Measurements from ENCODE around the gene PTRH1. TPM values are rescaled to one million over a fixed set of nuclear protein-coding genes. Genes with fewer than 3 reads are reported as not detected.

The PTRH1 gene
- total RNA-seq, 1 experiment from 2014 or later, result 21.8 TPM

DNA sequence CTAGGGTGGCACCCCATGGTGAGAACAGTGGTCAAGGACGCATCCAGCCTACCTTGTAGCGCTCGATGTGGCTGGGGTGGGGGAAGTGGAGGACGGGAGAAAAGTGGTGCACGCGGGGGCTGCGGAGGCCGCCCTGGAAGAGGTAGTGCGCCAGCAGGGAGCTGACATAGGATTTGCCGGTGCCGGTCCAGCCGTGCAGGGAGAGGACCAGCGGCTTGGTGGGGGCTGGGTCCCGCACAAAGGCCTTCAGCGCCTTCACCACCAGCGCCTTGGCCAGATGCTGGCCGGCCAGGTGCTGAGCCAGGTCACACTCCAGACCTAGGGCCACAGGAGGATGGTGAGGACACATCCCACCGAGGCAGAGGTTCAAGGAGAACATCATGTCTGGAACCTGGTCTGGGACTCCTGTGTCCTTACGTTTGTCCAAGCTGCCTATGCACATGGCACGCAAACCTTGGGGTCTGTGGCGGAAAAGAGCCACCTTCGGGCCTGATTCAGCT lies 18.8 kb upstream of the PTRH1 start (continued):
- TF ChIP-seq CTCF (IDR thresholded peaks at IDR 0.05 in 2 of 3, conservative IDR thresholded peaks at IDR 0.05 in 1 of 3; ENCODE audit: borderline replicate concordance in 1 of 3, insufficient read depth in 1 of 3, low read depth in 2 of 3, low read length in 2 of 3) (no peak), SIN3A (IDR thresholded peaks at IDR 0.05; ENCODE audit: low read depth) (no peak), CBX3 (IDR thresholded peaks at IDR 0.05; ENCODE audit: low read depth) (no peak)

GRCh38 chr9:127733614-127734013 lies 18.2 kb upstream of the PTRH1 start:
- Histone ChIP-seq H3K4me3 (replicated peaks in 1 of 2; ENCODE audit: low read depth in 1 of 2, low read length in 2 of 2) (no peak overlapping the region), H4K20me1 (ENCODE audit: insufficient read depth) (no peaks in the 10 kb centered on the region), H3K4me2 (ENCODE audit: low read length) (no peak overlapping the region), H3K9me2 (ENCODE audit: insufficient read depth) (no peaks in the 10 kb centered on the region), H3K27me3 (ENCODE audit: insufficient read depth, low read length) (no peaks in the 10 kb centered on the region), H2AFZ (ENCODE audit: low read depth, low read length, poor library complexity, severe bottlenecking) (no peak overlapping the region), H3K27ac (ENCODE audit: low read depth, low read length) (no peak overlapping the region), H3K9me3 (ENCODE audit: control insufficient read depth in 1 of 2, insufficient read depth in 1 of 2, low read depth in 1 of 2, low read length in 2 of 2) (no peaks in the 10 kb centered on the region), H3K9ac (ENCODE audit: low read length) (no peak overlapping the region), H3K79me2 (ENCODE audit: insufficient read depth, low read length) (no peaks in the 10 kb centered on the region), H3K36me3 (ENCODE audit: control insufficient read depth in 1 of 2, insufficient read depth in 2 of 2, low read length in 2 of 2) (no peaks in the 10 kb centered on the region), H3K4me1 (ENCODE audit: control insufficient read depth in 1 of 2, insufficient read depth in 2 of 2, low read length in 2 of 2) (peaks cover 4 to 17% of the 10 kb centered on the region in 2 experiments)
- ChIA-PET CTCF (interaction anchor here (2.3 kb wide), 1 partner anchor 144 kb away, joined by 46 read pairs; no protein-coding TSS in a partner anchor), RAD21 (ENCODE audit: low non-redundant PET in 1 of 2, low total read pairs in 2 of 2, uncharacterized antibody in 2 of 2, unreplicated experiment in 2 of 2) (no interaction called here), POLR2A (no interaction called here)
- ATAC-seq (no peak), DNase-seq (ENCODE audit: low read depth, low spot score) (no peak)
- TF ChIP-seq YY1 (IDR thresholded peaks at IDR 0.05; ENCODE audit: extremely low read depth, insufficient replicate concordance, low read depth, low read length) (no peak), EZH2phosphoT487 (IDR thresholded peaks at IDR 0.05; ENCODE audit: borderline replicate concordance) (no peak), REST (IDR thresholded peaks at IDR 0.05; ENCODE audit: low read depth) (no peak), EGR1 (IDR thresholded peaks at IDR 0.05; ENCODE audit: low read depth) (no peak), FOSL1 (IDR thresholded peaks at IDR 0.05; ENCODE audit: low read depth) (no peak), POLR2AphosphoS5 (IDR thresholded peaks at IDR 0.05; ENCODE audit: low read depth, low read length) (no peak), ZNF274 (IDR thresholded peaks at IDR 0.05; ENCODE audit: low read depth, low read length) (no peak), EZH2 (IDR thresholded peaks at IDR 0.05) (no peak), SIN3A (IDR thresholded peaks at IDR 0.05; ENCODE audit: low read depth) (no peak), TCF7L2 (IDR thresholded peaks at IDR 0.05; ENCODE audit: borderline replicate concordance, extremely low read depth, insufficient read depth, insufficient read length) (no peak), JUND (IDR thresholded peaks at IDR 0.05) (no peak)
- intact Hi-C loops (cut with micrococcal nuclease), result loop anchor here (1.0 kb wide), 2 partner anchors 26 to 143 kb away; no protein-coding TSS in a partner anchor
- BruUV-seq (replicated peaks), result TSS peak; percentile 49
